Common myeloid progenitor, CD34-positive (primary cell): Measurements from ENCODE around the gene PDCD7.

Source experiments
- CTCF ChIA-PET: fragments of 350-600 bp; sonication (Branson Sonifier 250); formaldehyde crosslinking; loops from one replicate; lab custom pipeline; 2021; ENCODE audit warnings: antibody characterized with exemption; lab: Charles Lee
- POLR2A ChIA-PET: fragments of 350-600 bp; sonication (Branson Sonifier 250); formaldehyde crosslinking; loops from one replicate; lab custom pipeline; 2021; ENCODE audit warnings: antibody characterized with exemption; lab: Charles Lee
- DNase-seq, 3 donors: peaks; one replicate each; pipeline versions ENCODE4 v3.0.0 to v3.0.0-alpha.2; 2013
- H3K27ac ChIP-seq, 2 experiments: 1 replicate in 1 of 2; 2 replicates in 1 of 2; pipeline ENCODE4 v1.7.0; 2013; ENCODE audit warnings: inconsistent platforms in 2 of 2, low read length in 2 of 2, mild to moderate bottlenecking in 2 of 2, low read depth in 1 of 2, moderate library complexity in 1 of 2; ENCODE audit not compliant: severe bottlenecking in 2 of 2, insufficient read depth in 1 of 2, poor library complexity in 1 of 2
- H3K27me3 ChIP-seq, 5 experiments: replicated peaks in 2 of 5; 1 replicate in 3 of 5; 2 replicates in 2 of 5; pipeline versions ENCODE4 v1.6.1 to v1.7.0; 2013; ENCODE audit warnings: low read length in 4 of 5, mild to moderate bottlenecking in 2 of 5, moderate library complexity in 2 of 5, inconsistent platforms in 1 of 5; ENCODE audit not compliant: insufficient read depth in 5 of 5, control insufficient read depth in 4 of 5
- H3K36me3 ChIP-seq, 4 experiments: 1 replicate in 2 of 4; 2 replicates in 2 of 4; pipeline versions ENCODE4 v1.6.1 to v1.7.0; 2013; ENCODE audit warnings: low read length in 3 of 4, control low read depth in 1 of 4, mild to moderate bottlenecking in 1 of 4; ENCODE audit not compliant: control insufficient read depth in 4 of 4, insufficient read depth in 4 of 4
- H3K4me1 ChIP-seq, 4 experiments: 1 replicate in 3 of 4; 2 replicates in 1 of 4; pipeline versions ENCODE4 v1.6.1 to v1.7.1; 2013; ENCODE audit warnings: low read length in 3 of 4, mild to moderate bottlenecking in 3 of 4, control low read depth in 1 of 4, inconsistent platforms in 1 of 4, moderate library complexity in 1 of 4; ENCODE audit not compliant: control insufficient read depth in 4 of 4, insufficient read depth in 4 of 4; ENCODE audit errors: control extremely low read depth in 1 of 4
- H3K4me3 ChIP-seq, 7 experiments: 1 replicate in 4 of 7; 2 replicates in 3 of 7; pipeline versions ENCODE4 v1.5.1 to v1.7.0; 2013; ENCODE audit warnings: mild to moderate bottlenecking in 7 of 7, low read length in 6 of 7, moderate library complexity in 6 of 7, inconsistent platforms in 2 of 7, low read depth in 2 of 7, control low read depth in 1 of 7; ENCODE audit not compliant: insufficient read depth in 4 of 7, control insufficient read depth in 1 of 7; ENCODE audit errors: extremely low read depth in 1 of 7
- H3K9me3 ChIP-seq, 5 experiments: 1 replicate in 4 of 5; 2 replicates in 1 of 5; pipeline versions ENCODE4 v1.6.1 to v1.7.1; 2013; ENCODE audit warnings: low read length in 4 of 5, mild to moderate bottlenecking in 2 of 5, inconsistent platforms in 1 of 5, low read depth in 1 of 5, moderate library complexity in 1 of 5; ENCODE audit not compliant: control insufficient read depth in 4 of 5, insufficient read depth in 2 of 5; ENCODE audit errors: control extremely low read depth in 1 of 5
- WGBS: methylation state at CpG from one replicate; pipeline ENCODE4 v1.1.5; 2013; ENCODE audit not compliant: insufficient coverage; 5-methylcytosine and 5-hydroxymethylcytosine counted together

Gene PDCD7

GRCh38 chr15:65175511-65175910 is 41.9 kb upstream of the PDCD7 start:
- CTCF ChIA-PET = no interaction called here
- POLR2A ChIA-PET = no interaction called here
- no peaks in the 10 kb centered on the region for H3K4me1 ChIP-seq
- H3K9me3 ChIP-seq = no peaks in the 10 kb centered on the region
- no peak for DNase-seq
- H3K36me3 ChIP-seq = peaks cover 23 to 71% (median 44%) of the 10 kb centered on the region in 4 experiments
- 97% methylated on average over 4 of the region's 5 CpGs for WGBS
- peak overlapping the region in 1 of 2 experiments; percentile 2 for H3K27ac ChIP-seq
- H3K4me3 ChIP-seq = no peak overlapping the region
- no peaks in the 10 kb centered on the region for H3K27me3 ChIP-seq

- H3K36me3 ChIP-seq = peaks cover 25 to 75% (median 44%) of the 10 kb centered on the region in 4 experiments
- H3K27me3 ChIP-seq = no peaks in the 10 kb centered on the region
- no peak overlapping the region for H3K27ac ChIP-seq
- no peak for DNase-seq
- no peaks in the 10 kb centered on the region for H3K9me3 ChIP-seq
- no CpG with 5 or more reads among the region's 5 CpGs for WGBS
- no peak overlapping the region for H3K4me3 ChIP-seq
- H3K4me1 ChIP-seq = no peaks in the 10 kb centered on the region
- ChIA-PET POLR2A (no interaction called here), CTCF (no interaction called here)
These were observed 40.9 kb upstream of the PDCD7 start for GRCh38 chr15:65174509-65174908.

GRCh38 chr15:65172531-65172930 is 38.9 kb upstream of the PDCD7 start:
- H3K9me3 ChIP-seq = no peaks in the 10 kb centered on the region
- no peaks in the 10 kb centered on the region for H3K27me3 ChIP-seq
- no peak overlapping the region for H3K4me3 ChIP-seq
- no peak overlapping the region for H3K27ac ChIP-seq
- H3K36me3 ChIP-seq = peaks cover 22 to 64% (median 39%) of the 10 kb centered on the region in 4 experiments
- POLR2A ChIA-PET = no interaction called here
- WGBS = 100% methylated on average over 3 of the region's 5 CpGs
- no peak for DNase-seq
- H3K4me1 ChIP-seq = no peaks in the 10 kb centered on the region
- CTCF ChIA-PET = no interaction called here

- POLR2A ChIA-PET = no interaction called here
- WGBS = 88% methylated on average over 1 of the region's 5 CpGs
- Histone ChIP-seq H3K27me3 (no peaks in the 10 kb centered on the region), H3K9me3 (no peaks in the 10 kb centered on the region), H3K4me3 (no peak overlapping the region), H3K36me3 (peaks cover 22 to 61% (median 35%) of the 10 kb centered on the region in 4 experiments), H3K4me1 (no peaks in the 10 kb centered on the region), H3K27ac (no peak overlapping the region)
- DNase-seq = no peak
- CTCF ChIA-PET = no interaction called here
These were observed 37.8 kb upstream of the PDCD7 start for GRCh38 chr15:65171428-65171827.

GRCh38 chr15:65165875-65166274 is 32.3 kb upstream of the PDCD7 start:
- Histone ChIP-seq H3K4me1 (no peaks in the 10 kb centered on the region), H3K4me3 (no peak overlapping the region), H3K27ac (no peak overlapping the region), H3K9me3 (no peaks in the 10 kb centered on the region), H3K36me3 (peaks cover 5 to 53% (median 30%) of the 10 kb centered on the region in 4 experiments), H3K27me3 (no peaks in the 10 kb centered on the region)
- POLR2A ChIA-PET = interaction anchor here (0.6 kb wide), 1 partner anchor 9 kb away, joined by 3 read pairs; no protein-coding TSS in a partner anchor
- CTCF ChIA-PET = no interaction called here
- no CpG with 5 or more reads among the region's 2 CpGs for WGBS
- DNase-seq = no peak

GRCh38 chr15:65164139-65164538 is 30.5 kb upstream of the PDCD7 start:
- WGBS = no CpG with 5 or more reads among the region's 1 CpG
- CTCF ChIA-PET = interaction anchor here (1.0 kb wide), 1 partner anchor 109 kb away, joined by 4 read pairs; no protein-coding TSS in a partner anchor
- Histone ChIP-seq H3K27me3 (no peaks in the 10 kb centered on the region), H3K4me1 (no peaks in the 10 kb centered on the region), H3K36me3 (peaks cover 0 to 49% (median 31%) of the 10 kb centered on the region in 4 experiments), H3K4me3 (no peak overlapping the region), H3K9me3 (no peaks in the 10 kb centered on the region), H3K27ac (no peak overlapping the region)
- DNase-seq = no peak
- POLR2A ChIA-PET = no interaction called here

- POLR2A ChIA-PET = no interaction called here
- no peak overlapping the region for H3K27ac ChIP-seq
These were observed 29.4 kb upstream of the PDCD7 start for GRCh38 chr15:65163041-65163440.

More at GRCh38 chr15:65163041-65163440, 29.4 kb upstream of the PDCD7 start:
- 96% methylated on average over 2 of the region's 4 CpGs for WGBS
- Histone ChIP-seq H3K4me1 (no peaks in the 10 kb centered on the region), H3K27me3 (no peaks in the 10 kb centered on the region), H3K36me3 (peaks cover 0 to 60% (median 33%) of the 10 kb centered on the region in 4 experiments), H3K9me3 (no peaks in the 10 kb centered on the region), H3K4me3 (no peak overlapping the region)
- DNase-seq = no peak
- CTCF ChIA-PET = interaction anchor here (2.3 kb wide), 1 partner anchor 11 kb away, joined by 12 read pairs; no protein-coding TSS in a partner anchor
